Upper lobe of left lung (tissue), 4 donors: ENCODE data around the gene ACACB.

Experiments
- CTCF ChIP-seq, 6 experiments: fragments of 450-650 bp in 4 of 6; fragments of 200-600 bp in 2 of 6; sonication (generic) in 2 of 6; IDR thresholded peaks; one replicate each; pipeline ENCODE4 v1.5.1; 2016 to 2019; ENCODE audit warnings: antibody characterized with exemption in 6 of 6
- EP300 ChIP-seq, 4 donors: sonication (generic); formaldehyde crosslinking; IDR thresholded peaks; one replicate each; pipeline ENCODE4 v1.5.1; 2017; ENCODE audit warnings: antibody characterized with exemption in 4 of 4, control low read depth in 2 of 4
- POLR2A ChIP-seq, 4 donors: fragments of 450-650 bp; IDR thresholded peaks; one replicate each; pipeline ENCODE4 v1.5.1; 2016 to 2017; ENCODE audit warnings: antibody characterized with exemption in 4 of 4, mild to moderate bottlenecking in 2 of 4

- TF ChIP-seq POLR2A (IDR thresholded peaks at IDR 0.05) (no peak), CTCF (IDR thresholded peaks at IDR 0.05) (no peak), EP300 (IDR thresholded peaks at IDR 0.05) (no peak)
These were observed 65.9 kb downstream of the ACACB start for GRCh38 chr12:109182041-109182839.
